NCI-H1105 (cell line): Measurements from ENCODE around the gene CST1.
"Not testable (repeated sequence)": the region's sequence is repeated elsewhere in the genome, so short reads cannot be mapped to it uniquely, and the experiment has no call there.

Experiments
- DNase-seq: peaks from one replicate; lab custom pipeline; 2025; lab: John Stamatoyannopoulos, UW

CST1 gene, protein sequence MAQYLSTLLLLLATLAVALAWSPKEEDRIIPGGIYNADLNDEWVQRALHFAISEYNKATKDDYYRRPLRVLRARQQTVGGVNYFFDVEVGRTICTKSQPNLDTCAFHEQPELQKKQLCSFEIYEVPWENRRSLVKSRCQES

DNA sequence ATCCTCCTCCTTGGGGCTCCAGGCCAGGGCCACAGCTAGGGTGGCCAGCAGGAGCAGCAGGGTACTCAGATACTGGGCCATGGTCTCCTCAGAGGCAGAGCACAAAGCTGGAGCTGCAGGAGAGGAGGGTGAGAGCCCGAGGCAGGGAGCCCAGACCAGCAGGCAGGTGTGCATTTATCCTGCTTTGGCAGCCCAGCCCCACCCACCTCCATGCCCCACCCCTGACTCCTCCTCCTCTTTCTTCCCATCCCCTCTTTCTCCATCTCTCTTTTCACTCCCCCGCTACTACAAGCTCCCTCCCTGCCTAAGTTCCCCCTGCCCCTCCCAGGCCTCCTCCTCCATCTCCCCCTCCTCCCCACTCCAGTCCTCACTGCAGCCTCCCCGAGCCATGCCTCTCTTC lies at the start of gene CST1:
TSS of gene CST1 (minus strand) at position 150 of the 400 bp plus-strand sequence. CDS start at position 81, 69 bp downstream.
- not testable (repeated sequence) for DNase-seq

DNA sequence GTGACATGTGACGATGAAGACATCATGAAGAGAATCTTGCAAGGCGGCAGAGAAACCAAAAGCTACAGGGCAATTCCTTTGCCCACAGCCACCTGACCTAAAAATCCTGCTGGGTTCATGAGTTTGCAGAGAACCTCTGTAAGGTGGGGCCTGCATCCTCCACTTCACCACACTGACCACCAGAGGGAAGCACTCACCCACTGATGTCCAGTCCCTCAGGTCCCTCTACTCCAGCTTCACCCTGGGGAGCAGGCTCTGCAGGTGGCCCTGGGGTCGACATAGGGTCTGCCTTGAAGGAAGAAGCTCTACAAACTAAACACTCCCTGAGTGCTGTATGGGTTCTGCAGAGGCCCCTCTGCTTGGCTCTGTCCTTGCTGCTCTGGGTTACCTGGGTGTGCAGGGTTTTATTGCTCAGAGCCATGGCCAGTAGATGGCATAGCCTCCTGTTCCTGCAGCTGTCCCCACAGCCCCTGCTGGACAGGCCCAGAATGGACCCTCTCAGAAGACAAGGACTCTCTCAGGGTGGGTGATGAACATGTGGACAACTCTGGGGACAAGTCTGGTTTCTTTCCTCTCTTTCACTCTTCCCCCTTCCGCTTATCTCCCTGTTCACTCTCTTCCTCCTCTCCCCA lies 48.6 kb upstream of the CST1 start:
- DNase-seq: peak; percentile 1

DNA sequence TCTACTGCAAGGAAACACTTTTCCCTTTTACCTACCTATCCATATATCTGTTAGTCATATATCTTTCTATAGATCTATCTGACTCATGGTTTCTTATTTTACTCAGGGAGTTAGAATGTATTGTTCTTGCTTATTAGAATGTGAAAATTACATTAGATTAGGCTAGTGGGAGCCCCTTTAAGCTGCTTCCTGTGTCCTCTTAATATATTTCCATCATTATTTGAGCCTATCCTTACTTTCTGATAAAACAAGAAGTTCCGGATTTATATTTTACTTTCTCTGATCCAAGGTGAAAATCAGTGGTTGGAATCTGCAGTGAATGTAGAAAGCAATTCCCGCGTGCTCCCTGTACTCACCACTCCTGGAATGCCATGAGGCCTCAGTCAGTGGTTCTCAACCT lies 44.8 kb upstream of the CST1 start:
- no peak for DNase-seq

DNA sequence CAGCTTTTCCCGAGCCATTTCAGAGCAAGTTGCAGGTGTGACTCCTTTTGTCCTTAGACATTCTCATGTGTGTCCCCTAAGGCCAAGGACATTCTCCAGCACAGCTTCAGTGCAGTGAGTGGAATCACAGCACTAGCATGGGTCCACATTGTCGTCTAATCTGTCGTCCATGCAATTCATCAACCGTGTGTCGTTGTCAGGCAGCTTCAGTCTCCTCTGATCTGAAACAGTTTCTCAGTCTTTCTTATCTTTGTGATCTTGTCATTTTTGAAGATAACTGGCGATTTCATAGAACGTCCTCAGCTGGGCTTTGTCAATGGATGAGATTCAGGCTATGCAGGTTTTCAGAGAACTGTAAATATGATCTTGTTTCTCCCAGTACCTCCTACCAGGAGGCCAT lies 44.1 kb upstream of the CST1 start:
- no peak for DNase-seq

DNA sequence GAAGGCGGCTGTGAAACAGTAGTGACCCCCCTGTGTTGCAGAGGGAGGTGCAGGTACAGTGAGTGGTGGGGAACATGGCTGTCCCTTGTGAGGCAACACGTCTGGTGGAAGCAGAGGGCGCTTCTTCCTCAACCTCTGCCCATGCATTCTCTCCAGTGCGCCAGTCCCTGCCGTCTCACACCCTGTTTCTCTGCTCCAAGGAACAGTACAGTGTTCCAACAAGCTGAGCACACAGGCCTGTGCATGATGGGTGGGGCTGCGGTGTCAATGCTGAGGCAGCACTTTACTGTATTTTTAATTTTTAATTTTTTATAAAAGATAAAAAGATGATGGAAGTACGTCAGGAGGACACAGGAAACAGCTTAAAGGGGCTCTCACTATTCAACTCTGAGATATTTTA lies 43.3 kb upstream of the CST1 start:
- no peak for DNase-seq

DNA sequence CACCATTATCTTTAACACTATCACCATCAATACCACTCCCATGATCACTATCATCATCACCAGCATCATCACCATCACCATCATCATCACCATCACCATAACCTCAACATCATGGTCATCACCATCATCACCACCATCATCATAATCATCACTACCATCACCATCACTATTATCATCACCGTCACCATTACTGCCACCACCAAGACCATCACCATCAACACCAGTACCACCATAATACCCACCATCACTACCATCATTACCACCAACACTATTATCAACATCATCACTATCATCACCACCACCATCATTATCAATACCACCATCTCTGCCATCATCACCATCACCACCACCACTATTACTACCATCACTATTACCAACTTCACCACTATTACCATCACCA lies 32.7 kb upstream of the CST1 start:
- DNase-seq: no peak

DNA sequence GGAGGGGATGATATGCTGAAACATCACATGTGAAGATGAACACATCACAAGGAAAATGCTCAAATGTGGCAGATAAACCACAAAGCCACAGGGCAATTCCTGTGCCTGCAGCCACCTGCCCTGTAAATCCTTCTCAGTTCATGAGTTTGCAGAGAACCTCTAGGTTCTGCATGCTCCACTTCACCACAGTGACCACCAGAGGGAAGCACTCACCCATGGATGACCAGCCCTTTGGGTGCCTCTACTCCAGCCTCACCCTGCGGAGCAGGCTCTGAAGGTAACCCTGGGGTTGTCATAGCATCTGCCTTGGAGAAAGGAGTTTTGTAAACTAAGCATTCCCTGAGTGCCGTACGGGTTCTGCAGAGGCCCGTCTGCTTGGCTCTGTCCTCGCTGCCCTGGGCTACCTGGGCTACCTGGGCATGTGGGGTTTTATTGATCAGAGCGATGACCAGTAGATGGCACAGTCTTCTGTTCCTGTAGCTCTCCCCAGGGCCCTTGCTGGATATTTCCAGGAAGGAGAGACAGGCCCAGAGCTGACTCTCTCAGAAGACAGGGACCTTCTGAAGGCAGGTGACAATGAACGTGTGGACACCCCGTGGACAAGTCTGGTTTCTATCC lies 31.7 kb upstream of the CST1 start:
- DNase-seq: no peak

DNA sequence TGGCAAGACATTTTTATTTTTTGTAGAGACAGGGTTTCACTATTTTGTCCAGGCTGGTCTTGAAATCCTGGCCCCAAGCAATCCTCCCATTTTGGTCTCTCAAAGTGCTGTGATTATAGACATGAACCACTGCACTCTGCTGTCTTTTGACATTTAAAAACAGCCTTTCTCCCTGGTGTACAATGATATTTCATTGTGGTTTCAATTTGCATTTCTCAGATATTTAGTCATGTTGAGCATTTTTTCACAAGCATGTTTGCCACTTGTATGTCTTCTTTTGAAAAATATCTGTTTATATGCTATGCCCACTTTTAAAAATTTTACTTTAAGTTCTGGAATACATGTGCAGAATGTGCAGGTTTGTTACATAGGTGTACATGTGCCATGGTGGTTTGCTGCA lies 27.9 kb upstream of the CST1 start:
- not testable (repeated sequence) for DNase-seq

DNA sequence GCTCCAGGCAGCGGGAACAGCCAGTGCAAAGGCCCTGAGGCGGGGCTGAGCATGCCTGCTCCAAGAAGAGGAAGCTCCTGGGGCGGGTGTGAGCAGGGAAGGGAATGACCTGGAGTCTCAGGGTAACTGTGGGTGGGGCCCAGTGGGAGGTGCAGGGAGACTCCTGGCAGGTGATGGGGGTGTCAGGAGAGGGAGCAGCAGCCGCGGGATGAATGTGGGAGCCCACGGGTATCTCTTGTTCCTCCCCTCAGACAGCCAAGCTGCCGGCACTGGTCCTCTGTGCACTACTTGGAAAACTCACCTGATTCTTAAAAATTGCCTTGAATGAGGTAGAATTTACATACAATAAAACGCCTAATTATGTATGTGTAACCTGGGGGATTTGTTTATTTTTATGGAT lies 26.6 kb upstream of the CST1 start:
- DNase-seq: not testable (repeated sequence)

DNA sequence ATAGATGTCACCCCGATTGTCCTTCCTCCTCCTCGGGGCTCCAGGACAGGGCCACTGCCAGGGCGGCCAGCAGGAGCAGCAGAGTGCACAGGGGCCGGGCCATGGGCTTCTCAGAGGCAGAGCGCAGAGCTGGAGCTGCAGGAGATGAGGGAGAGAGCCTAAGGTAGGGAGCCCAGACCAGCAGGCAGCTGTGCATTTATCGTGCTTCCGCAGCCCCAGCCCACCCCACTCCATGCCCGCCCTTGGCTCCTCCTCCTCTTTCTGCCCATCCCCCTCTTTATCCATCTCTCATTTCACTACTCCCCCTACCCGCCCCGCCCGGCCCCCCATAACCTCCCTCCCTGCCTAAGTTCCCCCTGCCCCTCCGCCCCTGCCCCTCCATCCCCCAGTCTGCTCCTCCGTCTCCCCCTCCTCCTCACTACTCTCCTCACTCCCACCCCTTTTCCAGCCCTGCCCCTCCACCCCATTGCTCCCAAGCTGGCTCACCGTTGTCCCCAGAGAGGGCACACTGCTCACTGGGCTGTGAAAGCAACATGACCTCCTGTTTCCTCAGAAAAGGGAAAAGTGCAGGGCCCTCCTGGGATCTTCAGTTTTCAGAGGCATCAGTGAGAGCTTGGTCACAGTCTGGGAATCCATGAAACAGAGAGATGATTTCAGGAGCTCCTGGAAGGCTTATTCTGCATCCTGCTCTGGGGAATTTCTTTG lies 25.5 kb upstream of the CST1 start:
- no peak for DNase-seq

DNA sequence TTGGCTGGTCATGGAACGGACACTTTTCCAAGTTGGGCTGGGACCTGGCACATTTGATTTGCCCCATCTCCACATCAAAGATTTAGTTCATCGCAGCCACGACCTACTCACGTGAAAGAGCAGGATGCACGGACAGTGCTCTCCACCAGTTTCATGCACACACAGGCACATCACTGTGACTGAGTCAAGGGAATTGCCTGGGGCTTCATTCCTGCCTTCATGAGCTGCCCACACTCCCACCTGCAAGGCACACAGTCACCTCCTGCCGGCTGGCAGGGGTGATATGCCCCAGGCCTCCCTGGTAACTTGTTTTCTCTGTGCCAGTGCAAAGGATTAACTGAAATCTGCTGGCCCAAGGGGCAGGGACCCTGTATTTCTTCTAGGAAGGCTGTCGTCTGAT lies 23.3 kb upstream of the CST1 start:
- no peak for DNase-seq

DNA sequence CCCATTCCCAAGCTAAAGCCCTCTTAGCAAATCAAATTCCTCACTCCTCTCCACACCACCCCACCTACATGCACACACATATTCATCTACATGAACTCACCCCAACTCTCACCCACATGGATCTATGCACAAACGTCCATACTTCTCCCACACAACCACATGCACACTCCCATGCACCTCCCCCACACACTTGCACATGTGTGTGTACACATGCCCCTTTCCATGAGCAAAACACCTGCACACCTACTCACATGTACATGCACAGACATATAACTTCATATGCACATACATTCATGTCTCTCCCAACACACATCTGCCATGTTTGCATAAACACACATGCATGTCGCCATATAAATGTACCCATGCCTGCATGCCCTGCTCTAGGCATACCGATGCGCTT lies 22.8 kb upstream of the CST1 start:
- no peak for DNase-seq

DNA sequence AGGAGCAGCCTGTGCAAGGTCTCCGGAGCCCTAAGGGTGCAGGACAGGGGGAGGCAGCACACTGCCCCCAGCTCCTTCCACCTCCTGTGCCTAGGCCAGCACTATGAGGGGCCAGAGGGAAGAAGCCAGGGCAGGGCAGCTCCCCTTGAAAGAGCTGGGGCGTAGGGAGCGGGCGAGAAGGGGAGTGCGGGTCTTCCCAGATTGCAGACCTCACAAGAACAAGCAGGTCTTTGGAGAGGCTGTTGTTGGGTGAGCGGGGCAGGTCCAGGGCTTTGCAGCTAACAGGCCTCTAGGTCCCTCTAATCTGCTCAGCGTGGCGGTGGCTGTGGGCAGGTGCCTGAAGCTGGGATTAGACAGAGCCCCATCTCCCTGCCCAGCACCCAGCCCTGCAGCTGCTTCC lies 22.4 kb upstream of the CST1 start:
- no peak for DNase-seq

DNA sequence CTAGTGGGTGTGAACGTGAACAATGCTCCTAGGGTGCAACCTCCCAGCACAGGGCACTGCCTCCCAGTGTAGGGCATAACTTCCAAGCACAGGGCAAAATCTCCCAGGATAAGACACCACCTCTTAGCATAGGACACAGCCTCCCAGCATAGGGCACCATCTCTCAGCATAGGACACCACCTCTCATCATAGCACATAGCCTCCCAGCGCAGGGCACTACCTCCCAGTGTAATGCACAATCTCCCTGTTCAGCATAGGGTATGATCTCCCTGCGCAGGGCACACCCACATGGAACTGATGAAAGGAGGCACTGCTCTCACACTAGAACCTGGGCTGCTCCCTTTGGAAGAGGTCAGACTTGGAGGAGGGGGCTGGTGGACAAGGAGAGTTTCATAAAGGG lies 21.3 kb upstream of the CST1 start:
- no peak for DNase-seq

DNA sequence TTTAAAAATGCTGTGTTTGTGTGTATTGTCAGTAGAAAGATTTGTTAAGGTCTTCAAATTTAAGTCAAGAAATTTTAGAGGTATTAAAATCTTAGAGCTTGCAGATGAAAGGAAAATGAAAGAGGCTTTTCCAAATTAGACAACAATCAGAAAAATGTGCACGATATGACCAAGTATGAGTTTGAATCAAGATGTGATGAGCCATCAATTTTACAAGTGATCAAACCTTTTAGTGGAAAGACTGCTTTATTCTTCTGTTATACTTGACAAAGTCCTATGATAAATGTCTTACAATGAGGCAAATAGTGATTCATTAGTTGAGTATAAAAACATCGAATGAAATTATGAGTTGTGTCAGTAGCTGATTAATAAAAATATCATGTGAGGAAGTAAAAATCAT lies 19.6 kb upstream of the CST1 start:
- no peak for DNase-seq

DNA sequence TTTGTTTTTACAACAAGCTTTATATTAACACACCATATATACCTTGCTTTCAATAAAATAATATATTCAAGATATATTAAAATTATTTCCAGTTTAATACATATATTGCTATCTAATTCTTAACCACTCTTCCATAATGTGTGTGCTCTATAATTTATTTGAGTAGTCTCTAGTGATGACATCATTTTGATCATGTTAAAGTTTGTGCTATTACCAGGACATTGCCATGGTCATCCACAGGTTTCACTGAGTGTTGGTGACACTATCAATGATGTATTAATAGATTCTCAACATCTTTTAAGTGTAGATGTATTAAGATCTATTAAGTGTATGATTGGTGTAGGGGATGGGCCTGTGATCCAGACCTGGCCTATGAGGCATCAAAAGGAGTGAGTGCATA lies 17.8 kb upstream of the CST1 start:
- not testable (repeated sequence) for DNase-seq

DNA sequence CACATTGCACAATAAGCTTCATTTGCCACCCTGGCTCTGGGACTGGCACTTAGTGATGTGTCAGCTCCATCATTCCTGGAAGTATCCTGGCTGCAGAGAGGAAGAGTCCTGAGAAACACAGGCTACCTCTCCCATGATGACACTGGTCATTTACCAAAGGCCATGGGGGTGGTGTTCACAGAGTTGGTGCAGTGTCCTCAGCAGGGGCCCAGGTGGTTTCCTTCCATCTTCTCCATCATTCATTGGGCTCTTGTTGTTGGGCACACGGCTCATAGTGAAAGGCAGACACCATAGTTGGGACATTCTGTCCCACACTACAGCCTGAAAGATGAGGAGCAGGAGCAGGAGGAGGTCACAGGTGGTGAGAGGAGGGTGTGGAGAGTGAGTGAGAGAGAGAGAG lies 15.8 kb upstream of the CST1 start:
- DNase-seq: no peak

DNA sequence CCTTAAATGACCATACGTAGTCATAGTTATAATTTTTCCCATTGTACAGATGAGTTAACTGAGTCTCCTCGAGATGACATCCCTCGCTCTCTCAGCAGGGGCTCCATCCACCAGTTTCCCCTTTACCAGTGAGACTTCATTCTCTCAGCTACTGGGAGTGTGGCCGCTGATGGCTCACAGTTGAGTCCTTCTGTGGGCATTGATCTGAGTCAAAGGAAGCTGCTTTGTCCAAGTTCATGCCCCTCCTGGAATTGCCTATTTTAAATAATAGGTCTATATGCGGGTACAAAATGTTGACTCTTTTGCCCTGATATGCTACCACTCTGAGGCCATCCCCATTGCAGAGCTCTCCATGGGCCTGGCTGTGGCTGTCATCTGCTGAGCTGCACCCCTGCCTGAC lies 14.8 kb upstream of the CST1 start:
- DNase-seq: no peak

DNA sequence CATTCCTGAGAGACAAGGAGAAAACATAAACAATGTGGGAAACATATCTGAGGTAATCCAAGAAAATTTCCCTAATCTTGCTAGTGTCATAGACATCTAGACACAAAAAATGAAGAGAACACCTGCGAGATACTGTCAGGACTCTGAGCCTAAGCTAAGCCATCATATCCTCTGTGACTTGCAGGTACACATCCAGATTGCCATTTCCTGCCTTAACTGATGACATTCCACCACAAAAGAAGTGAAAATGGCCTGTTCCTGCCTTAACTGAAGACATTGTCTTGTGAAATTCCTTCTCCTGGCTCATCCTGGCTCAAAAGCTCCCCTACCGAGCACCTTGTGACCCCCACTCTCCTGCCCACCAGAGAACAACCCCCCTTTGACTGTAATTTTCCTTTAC lies 13.9 kb upstream of the CST1 start:
- not testable (repeated sequence) for DNase-seq

DNA sequence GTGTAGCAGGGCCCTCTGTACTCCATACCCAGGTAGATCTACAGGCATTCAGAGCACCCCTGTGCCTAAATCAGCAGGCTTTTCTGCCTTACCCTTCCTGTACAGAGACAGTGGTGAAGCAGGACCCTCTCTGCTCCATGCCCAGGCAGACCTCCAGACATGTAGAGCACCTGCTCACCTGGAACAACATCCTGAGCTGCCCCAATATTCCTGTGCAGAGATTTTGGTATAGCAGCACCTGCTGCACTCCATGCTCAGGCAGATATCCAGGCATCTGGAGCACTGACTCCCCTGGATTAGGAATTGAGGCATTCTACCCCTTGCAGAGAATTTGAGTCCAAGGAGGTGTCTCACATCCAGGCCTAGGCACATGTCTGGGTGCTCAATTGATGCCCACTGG lies 12.6 kb upstream of the CST1 start:
- DNase-seq: no peak

DNA sequence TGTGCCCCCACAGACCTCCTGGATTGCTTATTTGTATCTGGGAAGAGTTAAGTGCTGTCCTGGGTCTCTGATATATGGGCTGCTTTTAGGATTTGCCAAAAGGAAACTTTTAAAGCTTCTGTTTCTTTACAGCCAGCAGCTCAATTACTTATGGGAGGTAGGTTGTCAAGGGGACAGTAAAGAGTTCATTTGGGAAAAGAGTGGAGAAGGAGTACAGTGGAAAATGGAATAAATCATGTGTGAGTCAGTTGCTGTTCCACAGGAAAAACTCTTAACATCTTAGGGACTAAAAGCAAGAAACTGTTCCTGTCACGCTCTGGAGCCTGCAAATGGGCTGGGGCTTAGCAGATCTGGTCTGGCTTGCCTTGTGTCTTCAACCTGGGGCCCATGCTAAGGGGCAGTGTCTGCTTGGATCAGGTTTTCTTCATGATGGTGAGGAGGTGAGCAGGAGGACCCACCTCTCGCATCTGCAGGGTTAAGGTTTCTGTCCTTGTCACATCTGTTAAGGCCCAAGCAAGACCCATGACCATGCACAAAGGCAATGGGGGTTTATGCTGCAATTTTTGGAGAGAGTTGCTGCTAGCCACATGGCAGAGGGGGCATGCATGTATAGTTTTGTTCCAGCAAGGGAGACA lies 8.7 kb upstream of the CST1 start:
- no peak for DNase-seq

DNA sequence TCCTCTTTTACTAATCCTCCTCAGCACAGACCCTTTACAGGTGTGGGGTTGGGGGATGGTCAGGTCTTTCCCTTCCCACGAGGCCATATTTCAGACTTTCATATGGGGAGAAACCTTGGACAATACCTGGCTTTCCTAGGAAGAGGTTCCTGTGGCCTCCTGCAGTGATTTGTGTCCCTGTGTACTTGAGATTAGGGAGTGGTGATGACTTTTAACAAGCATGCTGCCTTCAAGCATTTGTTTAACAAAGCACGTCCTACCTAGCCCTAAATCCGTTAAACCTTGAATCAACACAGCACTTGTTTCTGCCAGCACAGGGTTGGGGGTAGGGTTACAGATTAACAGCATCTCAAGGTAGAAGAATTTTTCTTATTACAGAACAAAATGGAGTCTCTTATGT lies 6.1 kb upstream of the CST1 start:
- DNase-seq: not testable (repeated sequence)

DNA sequence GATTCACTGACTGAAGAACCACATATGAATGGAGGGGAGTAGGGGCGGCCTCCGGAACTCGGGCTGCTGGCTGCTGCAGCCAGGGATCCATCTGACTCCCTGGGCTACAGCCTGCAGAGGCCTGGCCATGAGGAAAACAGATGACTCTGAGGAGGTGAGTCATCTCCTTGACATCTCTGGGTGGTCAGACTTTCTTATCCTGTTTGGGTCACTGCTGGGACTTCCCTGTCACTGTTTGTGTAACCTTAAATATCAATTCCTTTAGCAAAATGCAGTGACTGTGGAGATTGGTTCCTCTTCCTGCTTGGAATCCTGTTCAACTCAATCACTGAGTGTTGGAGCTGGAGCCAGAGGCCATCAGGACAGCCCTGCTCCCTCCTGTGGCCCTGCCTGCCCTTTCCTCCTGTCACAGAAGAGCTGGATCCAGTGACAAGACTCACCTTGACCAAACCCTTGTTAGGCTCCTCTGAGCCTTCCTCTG lies 4.4 kb upstream of the CST1 start:
- not testable (repeated sequence) for DNase-seq
